HepG2 (cell line): ENCODE results near the gene AP3D1. TPM values are rescaled to one million over a fixed set of nuclear protein-coding genes. Genes with fewer than 3 reads are reported as not detected.
A peak's percentile ranks its signal among the peaks of the same experiment; 100 is the strongest.

Source experiments
- AHR ChIP-seq: IDR thresholded peaks from 2 replicates; pipeline ENCODE4 v1.6.1; 2018; ENCODE audit warnings: missing genetic modification reagents, missing compliant biosample characterization
- ARID3A ChIP-seq: IDR thresholded peaks from 2 replicates; pipeline ENCODE4 v1.6.1; 2012; ENCODE audit warnings: low read depth, low read length, improper control_type of control experiment
- CBX5 ChIP-seq: sonication (generic); formaldehyde crosslinking; IDR thresholded peaks from 2 replicates; pipeline ENCODE4 v1.4.0; 2020; ENCODE audit warnings: missing genetic modification reagents, borderline replicate concordance
- EZH2 ChIP-seq: conservative IDR thresholded peaks from 2 replicates; pipeline ENCODE4 v1.6.1; 2012; ENCODE audit warnings: mild to moderate bottlenecking, low read depth, low read length, moderate library complexity
- FOXO1 ChIP-seq: sonication (generic); formaldehyde crosslinking; IDR thresholded peaks from 2 replicates; pipeline ENCODE4 v1.4.0; 2020; ENCODE audit warnings: missing genetic modification reagents
- GLI4 ChIP-seq: sonication (generic); formaldehyde crosslinking; IDR thresholded peaks from 2 replicates; pipeline ENCODE4 v1.5.1; 2020; ENCODE audit warnings: missing genetic modification reagents, mild to moderate bottlenecking, moderate library complexity, borderline replicate concordance
- HHEX ChIP-seq: IDR thresholded peaks from 2 replicates; pipeline ENCODE4 v1.6.1; 2016; ENCODE audit warnings: control low read depth
- HOXD1 ChIP-seq: sonication (generic); formaldehyde crosslinking; IDR thresholded peaks from 2 replicates; pipeline ENCODE4 v1.5.0; 2020; ENCODE audit warnings: missing genetic modification reagents
- IKZF4 ChIP-seq: sonication (generic); formaldehyde crosslinking; IDR thresholded peaks from 2 replicates; pipeline ENCODE4 v1.5.1; 2020; ENCODE audit warnings: borderline replicate concordance, mild to moderate bottlenecking, low read depth, missing genetic modification reagents; ENCODE audit errors: not compliant biosample characterization
- KDM3A ChIP-seq: IDR thresholded peaks from 2 replicates; pipeline ENCODE4 v1.6.1; 2018; ENCODE audit warnings: low read depth, missing compliant biosample characterization
- KLF11 ChIP-seq: IDR thresholded peaks from 2 replicates; pipeline ENCODE4 v1.6.1; 2016; ENCODE audit warnings: missing compliant biosample characterization
- MBD4 ChIP-seq: IDR thresholded peaks from 2 replicates; pipeline ENCODE4 v1.6.1; 2012; ENCODE audit warnings: low read length, inconsistent platforms, borderline replicate concordance
- MIXL1 ChIP-seq: IDR thresholded peaks from 2 replicates; pipeline ENCODE4 v1.6.1; 2016
- NCOA5 ChIP-seq: sonication (generic); formaldehyde crosslinking; IDR thresholded peaks from 2 replicates; pipeline ENCODE4 v1.4.0; 2020; ENCODE audit warnings: missing genetic modification reagents
- NPAS2 ChIP-seq: sonication (generic); formaldehyde crosslinking; IDR thresholded peaks from 2 replicates; pipeline ENCODE4 v1.8.0; 2022; ENCODE audit warnings: mild to moderate bottlenecking, missing genetic modification reagents, borderline replicate concordance
- POLR2AphosphoS2 ChIP-seq: IDR thresholded peaks from 2 replicates; pipeline ENCODE4 v1.6.1; 2011; ENCODE audit warnings: low read depth, low read length, improper control_type of control experiment
- RBAK ChIP-seq: sonication (generic); formaldehyde crosslinking; IDR thresholded peaks from 2 replicates; pipeline ENCODE4 v1.5.1; 2020; ENCODE audit warnings: mild to moderate bottlenecking, missing genetic modification reagents
- RBM39 ChIP-seq: fragments of 200-400 bp; formaldehyde crosslinking; IDR thresholded peaks from one replicate; pipeline ENCODE4 v1.6.1; 2018; ENCODE audit warnings: antibody characterized with exemption, mild to moderate bottlenecking, low read depth, low read length; ENCODE audit not compliant: poor library complexity, severe bottlenecking
- REXO4 ChIP-seq: sonication (generic); formaldehyde crosslinking; IDR thresholded peaks from 2 replicates; pipeline ENCODE4 v1.8.0; 2022; ENCODE audit warnings: missing genetic modification reagents, mild to moderate bottlenecking, borderline replicate concordance
- RFXANK ChIP-seq: IDR thresholded peaks from 2 replicates; pipeline ENCODE4 v1.6.1; 2016
- SYNCRIP ChIP-seq: fragments of 200-400 bp; formaldehyde crosslinking; IDR thresholded peaks from 2 replicates; pipeline ENCODE4 v1.6.1; 2018; ENCODE audit warnings: mild to moderate bottlenecking, low read depth, low read length; ENCODE audit not compliant: insufficient read depth
- TOPORS ChIP-seq: sonication (generic); formaldehyde crosslinking; IDR thresholded peaks from 2 replicates; pipeline ENCODE4 v1.8.0; 2023; ENCODE audit warnings: mild to moderate bottlenecking, missing genetic modification reagents
- ZBTB21 ChIP-seq: sonication (generic); formaldehyde crosslinking; IDR thresholded peaks from 2 replicates; pipeline ENCODE4 v1.4.0; 2020; ENCODE audit warnings: missing genetic modification reagents
- ZGPAT ChIP-seq: IDR thresholded peaks from 2 replicates; pipeline ENCODE4 v1.6.1; 2016; ENCODE audit warnings: mild to moderate bottlenecking
- ZMYM4 ChIP-seq: sonication (generic); formaldehyde crosslinking; IDR thresholded peaks from 2 replicates; pipeline ENCODE4 v1.8.1; 2023; ENCODE audit warnings: mild to moderate bottlenecking, missing genetic modification reagents
- ZNF652 ChIP-seq: IDR thresholded peaks from 2 replicates; pipeline ENCODE4 v1.6.1; 2016; ENCODE audit warnings: low read depth, borderline replicate concordance
- ZNF782 ChIP-seq: sonication (generic); formaldehyde crosslinking; IDR thresholded peaks from 2 replicates; pipeline ENCODE4 v1.4.0; 2020; ENCODE audit warnings: missing genetic modification reagents, mild to moderate bottlenecking, borderline replicate concordance
- polyA plus RNA-seq, 8 experiments: library from polyadenylated mRNA; depleted of rRNA in 3 of 8; stranded (reverse) in 7 of 8; unstranded in 1 of 8; fragments of >200 nt; fragmentation: Illumina TruSeq in 4 of 8; extraction: Trizol in 4 of 8; gene quantifications; 2 replicates each; pipeline versions ENCODE4 v1.2.1 to v1.2.3, GENCODE V29; 2011 to 2016; ENCODE audit warnings: low read depth in 4 of 8, missing spikeins in 1 of 8, mixed read lengths in 1 of 8; ENCODE audit not compliant: insufficient read depth in 1 of 8
- total RNA-seq, 5 experiments: library from RNA; depleted of rRNA; stranded (reverse); fragments of >200 nt; fragmentation: Illumina TruSeq; extraction: Trizol; gene quantifications; 2 replicates each; pipeline ENCODE4 v1.2.3, GENCODE V29; 2016; ENCODE audit warnings: low read depth in 1 of 5
- TF ChIP-seq, protein P1 (sequence below): sonication (generic); formaldehyde crosslinking; IDR thresholded peaks from 2 replicates; pipeline ENCODE4 v1.5.1; 2020; ENCODE audit warnings: mild to moderate bottlenecking, missing genetic modification reagents, borderline replicate concordance

The AP3D1 gene
- total and polyA plus RNA-seq, 2 of the 13 experiments (the other 11 are each of a cell fraction or from before 2014, with no cell fraction given) = 68.0 to 82.6 TPM

GRCh38 chr19:2050991-2051772, 100.2 kb downstream of the AP3D1 start, which contains the start of gene MKNK2 (continued):
- TF ChIP-seq REXO4 (CRISPR knock-in tag) (no peak), ZGPAT (CRISPR knock-in tag) (peak; percentile 57), KLF11 (no peak), FOXO1 (CRISPR knock-in tag) (no peak), NCOA5 (CRISPR knock-in tag) (no peak), KDM3A (CRISPR knock-in tag) (peak; percentile 21; the same call in 1 of the 2 replicates), ZNF652 (CRISPR knock-in tag) (no peak), HHEX (CRISPR knock-in tag) (no peak), RBAK (CRISPR knock-in tag) (no peak), ARID3A (no peak), ZMYM4 (CRISPR knock-in tag) (peak; percentile 56), POLR2AphosphoS2 (peak; percentile 57; the same call in 1 of the 2 replicates), RBM39 (no peak), ZBTB21 (CRISPR knock-in tag) (no peak), IKZF4 (CRISPR knock-in tag) (peak; percentile 79), TOPORS (0 out of 2 replicates have a peak, but pooled peaks have one; percentile 14), CBX5 (CRISPR knock-in tag) (no peak), SYNCRIP (no peak), AHR (CRISPR knock-in tag) (no peak), EZH2 (no peak), HOXD1 (CRISPR knock-in tag) (peak; percentile 28; the same call in 1 of the 2 replicates), GLI4 (CRISPR knock-in tag) (no peak), NPAS2 (no peak), ZNF782 (CRISPR knock-in tag) (no peak), MIXL1 (no peak; the same call in 1 of the 2 replicates), RFXANK (no peak), MBD4 (no peak)
- TF ChIP-seq, protein P1, sequence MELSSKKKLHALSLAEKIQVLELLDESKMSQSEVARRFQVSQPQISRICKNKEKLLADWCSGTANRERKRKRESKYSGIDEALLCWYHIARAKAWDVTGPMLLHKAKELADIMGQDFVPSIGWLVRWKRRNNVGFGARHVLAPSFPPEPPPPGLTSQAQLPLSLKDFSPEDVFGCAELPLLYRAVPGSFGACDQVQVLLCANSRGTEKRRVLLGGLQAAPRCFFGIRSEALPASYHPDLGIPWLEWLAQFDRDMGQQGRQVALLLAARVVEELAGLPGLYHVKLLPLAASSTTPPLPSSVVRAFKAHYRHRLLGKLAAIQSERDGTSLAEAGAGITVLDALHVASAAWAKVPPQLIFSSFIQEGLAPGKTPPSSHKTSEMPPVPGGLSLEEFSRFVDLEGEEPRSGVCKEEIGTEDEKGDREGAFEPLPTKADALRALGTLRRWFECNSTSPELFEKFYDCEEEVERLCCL (CRISPR knock-in tag) = no peak
